Parathyroid adenoma (tissue), 2 donors: ENCODE data around the gene GRID1.

Experiments
- H2AFZ ChIP-seq: fragments of 300-600 bp; sonication (generic); one replicate; pipeline ENCODE4 v1.7.0; 2017; ENCODE audit warnings: antibody characterized with exemption, mild to moderate bottlenecking
- H3K27ac ChIP-seq: fragments of 300-600 bp; sonication (generic); one replicate; pipeline ENCODE4 v1.7.0; 2017
- H3K27me3 ChIP-seq: fragments of 300-600 bp; sonication (generic); one replicate; pipeline ENCODE4 v1.7.0; 2017; ENCODE audit warnings: low read length; ENCODE audit not compliant: control insufficient read depth, insufficient read depth
- H3K36me3 ChIP-seq: fragments of 300-600 bp; sonication (generic); one replicate; pipeline ENCODE4 v1.7.0; 2017; ENCODE audit warnings: low read length; ENCODE audit not compliant: control insufficient read depth, insufficient read depth
- H3K4me1 ChIP-seq: fragments of 300-600 bp; sonication (generic); one replicate; pipeline ENCODE4 v1.7.0; 2017; ENCODE audit warnings: control low read depth
- H3K4me2 ChIP-seq: fragments of 300-600 bp; sonication (generic); one replicate; pipeline ENCODE4 v1.7.0; 2017; ENCODE audit warnings: low read length
- H3K4me3 ChIP-seq: fragments of 300-600 bp; sonication (generic); one replicate; pipeline ENCODE4 v1.7.0; 2017; ENCODE audit warnings: low read depth, low read length
- H3K79me2 ChIP-seq: fragments of 300-600 bp; sonication (generic); one replicate; pipeline ENCODE4 v1.7.0; 2017; ENCODE audit warnings: control low read depth
- H3K9ac ChIP-seq: fragments of 300-600 bp; sonication (generic); one replicate; pipeline ENCODE4 v1.7.0; 2017; ENCODE audit warnings: mild to moderate bottlenecking
- H3K9me3 ChIP-seq: fragments of 300-600 bp; sonication (generic); one replicate; pipeline ENCODE4 v1.7.0; 2017; ENCODE audit warnings: low read length; ENCODE audit not compliant: control insufficient read depth
- CTCF ChIP-seq: fragments of 300-600 bp; sonication (generic); IDR thresholded peaks from one replicate; pipeline ENCODE4 v1.7.0; 2017; ENCODE audit warnings: antibody characterized with exemption, mild to moderate bottlenecking
- donor health status: primary hyperparathyroidism.

The GRID1 gene

GRCh38 chr10:86281396-86281795 lies 85.2 kb downstream of the GRID1 start:
- no peak overlapping the region for H3K4me3 ChIP-seq
- no peaks in the 10 kb centered on the region for H3K79me2 ChIP-seq
- H3K4me2 ChIP-seq: no peak overlapping the region
- H2AFZ ChIP-seq: no peak overlapping the region
- no peak for TF ChIP-seq CTCF
- H3K36me3 ChIP-seq: no peaks in the 10 kb centered on the region
- no peaks in the 10 kb centered on the region for H3K27me3 ChIP-seq
- no peaks in the 10 kb centered on the region for H3K9me3 ChIP-seq
- H3K27ac ChIP-seq: no peak overlapping the region
- H3K4me1 ChIP-seq: no peaks in the 10 kb centered on the region
- H3K9ac ChIP-seq: no peak overlapping the region

- Histone ChIP-seq H3K79me2 (no peaks in the 10 kb centered on the region), H3K4me2 (no peak overlapping the region), H2AFZ (no peak overlapping the region), H3K9ac (no peak overlapping the region), H3K36me3 (no peaks in the 10 kb centered on the region), H3K4me1 (no peaks in the 10 kb centered on the region), H3K4me3 (no peak overlapping the region), H3K9me3 (no peaks in the 10 kb centered on the region), H3K27me3 (no peaks in the 10 kb centered on the region), H3K27ac (no peak overlapping the region)
- TF ChIP-seq CTCF: no peak
Observed at GRCh38 chr10:86269332-86269731, 97.3 kb downstream of the GRID1 start.

- H3K9me3 ChIP-seq: no peaks in the 10 kb centered on the region
- no peaks in the 10 kb centered on the region for H3K36me3 ChIP-seq
- H2AFZ ChIP-seq: no peak overlapping the region
- H3K27me3 ChIP-seq: no peaks in the 10 kb centered on the region
- H3K4me3 ChIP-seq: no peak overlapping the region
- H3K79me2 ChIP-seq: no peaks in the 10 kb centered on the region
- H3K4me1 ChIP-seq: no peaks in the 10 kb centered on the region
- no peak for TF ChIP-seq CTCF
- no peak overlapping the region for H3K4me2 ChIP-seq
- no peak overlapping the region for H3K27ac ChIP-seq
- H3K9ac ChIP-seq: no peak overlapping the region
Observed at GRCh38 chr10:86267286-86268195, 99.1 kb downstream of the GRID1 start.

- H3K4me2 ChIP-seq: no peak overlapping the region
- H2AFZ ChIP-seq: no peak overlapping the region
- H3K79me2 ChIP-seq: no peaks in the 10 kb centered on the region
- no peaks in the 10 kb centered on the region for H3K36me3 ChIP-seq
- no peak for TF ChIP-seq CTCF
- no peak overlapping the region for H3K27ac ChIP-seq
- no peak overlapping the region for H3K4me3 ChIP-seq
- H3K9me3 ChIP-seq: no peaks in the 10 kb centered on the region
- H3K27me3 ChIP-seq: no peaks in the 10 kb centered on the region
- H3K4me1 ChIP-seq: no peaks in the 10 kb centered on the region
- H3K9ac ChIP-seq: no peak overlapping the region
Observed at GRCh38 chr10:86266446-86267242, 100.0 kb downstream of the GRID1 start.
